ENCODE results near the gene TUBB1.

TUBB1 gene

DNA sequence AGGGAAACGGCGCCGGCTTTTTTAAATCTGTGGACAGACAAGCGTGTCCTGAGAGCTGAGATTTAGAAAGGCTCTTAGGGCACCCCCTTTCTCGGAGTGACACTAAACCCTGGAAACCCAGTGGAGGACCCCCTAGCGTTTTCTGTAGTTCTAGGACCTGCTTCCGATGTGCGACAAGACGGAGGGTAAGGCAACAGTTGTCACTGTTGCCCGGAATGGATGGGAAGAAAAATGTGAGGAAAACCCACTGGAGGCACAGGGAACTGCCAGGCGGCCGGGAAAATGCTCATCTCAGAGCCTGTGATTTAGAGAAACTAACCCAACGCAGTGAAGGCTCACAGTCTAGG is 13.5 kb downstream of the TUBB1 start (continued):
- no peak for TF ChIP-seq ZNF560 (tag by site-specific recombination; IDR thresholded peaks at IDR 0.05; ENCODE audit: borderline replicate concordance)

DNA sequence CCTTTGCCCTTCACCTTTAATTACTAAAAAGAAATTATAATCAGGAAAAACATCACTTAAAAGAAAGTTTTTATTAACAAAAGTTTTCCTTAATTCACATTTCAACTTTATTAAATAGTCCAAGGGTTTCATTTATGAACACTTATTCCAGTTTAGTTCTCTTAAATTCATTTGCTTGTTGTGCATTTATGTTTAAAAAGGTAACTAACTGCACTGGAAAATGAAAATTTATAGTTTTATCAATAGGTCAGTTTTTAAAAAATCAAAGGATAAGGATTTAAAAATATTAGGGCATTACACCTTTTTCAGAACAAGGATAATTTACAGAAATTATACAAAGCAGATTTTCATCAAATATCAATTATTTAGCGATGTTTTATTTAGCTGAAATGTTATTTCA is 13.9 kb downstream of the TUBB1 start:
- H3K4me1 ChIP-seq (ENCODE audit: control insufficient read depth, insufficient read depth, low read length) = peaks cover 7% of the 10 kb centered on the region; the same call in 1 of the 2 replicates
- H3K9me3 ChIP-seq (ENCODE audit: control insufficient read depth, insufficient read depth, low read depth, low read length) = no peaks in the 10 kb centered on the region
- peaks cover 16 to 77% of the 10 kb centered on the region in 2 experiments; a peak in 2 of 3 replicates for H3K36me3 ChIP-seq (ENCODE audit: control insufficient read depth in 2 of 2, insufficient read depth in 1 of 2, low read length in 2 of 2)
- H3K27ac ChIP-seq (ENCODE audit: extremely low read depth, low read depth, low read length) = peak overlapping the region; percentile 91; the same call in 1 of the 2 replicates
- CTCF ChIA-PET = no interaction called here
- H3K4me3 ChIP-seq (ENCODE audit: low read depth, low read length) = peak overlapping the region; percentile 45; the same call in 1 of the 2 replicates
- TF ChIP-seq YY1 (tag by site-specific recombination; IDR thresholded peaks at IDR 0.05) (no peak), ZNF157 (tag by site-specific recombination; IDR thresholded peaks at IDR 0.05) (no peak), HOXD13 (CRISPR knock-in tag; IDR thresholded peaks at IDR 0.05; ENCODE audit: borderline replicate concordance) (no peak), PRDM1 (tag by site-specific recombination; IDR thresholded peaks at IDR 0.05) (peak; percentile 51; the same call in 1 of the 2 replicates), ZNF112 (tag by site-specific recombination; IDR thresholded peaks at IDR 0.05) (no peak)
- TF ChIP-seq, protein P1, sequence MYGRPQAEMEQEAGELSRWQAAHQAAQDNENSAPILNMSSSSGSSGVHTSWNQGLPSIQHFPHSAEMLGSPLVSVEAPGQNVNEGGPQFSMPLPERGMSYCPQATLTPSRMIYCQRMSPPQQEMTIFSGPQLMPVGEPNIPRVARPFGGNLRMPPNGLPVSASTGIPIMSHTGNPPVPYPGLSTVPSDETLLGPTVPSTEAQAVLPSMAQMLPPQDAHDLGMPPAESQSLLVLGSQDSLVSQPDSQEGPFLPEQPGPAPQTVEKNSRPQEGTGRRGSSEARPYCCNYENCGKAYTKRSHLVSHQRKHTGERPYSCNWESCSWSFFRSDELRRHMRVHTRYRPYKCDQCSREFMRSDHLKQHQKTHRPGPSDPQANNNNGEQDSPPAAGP (tag by site-specific recombination; IDR thresholded peaks at IDR 0.05) = no peak
- TF ChIP-seq, protein P2, sequence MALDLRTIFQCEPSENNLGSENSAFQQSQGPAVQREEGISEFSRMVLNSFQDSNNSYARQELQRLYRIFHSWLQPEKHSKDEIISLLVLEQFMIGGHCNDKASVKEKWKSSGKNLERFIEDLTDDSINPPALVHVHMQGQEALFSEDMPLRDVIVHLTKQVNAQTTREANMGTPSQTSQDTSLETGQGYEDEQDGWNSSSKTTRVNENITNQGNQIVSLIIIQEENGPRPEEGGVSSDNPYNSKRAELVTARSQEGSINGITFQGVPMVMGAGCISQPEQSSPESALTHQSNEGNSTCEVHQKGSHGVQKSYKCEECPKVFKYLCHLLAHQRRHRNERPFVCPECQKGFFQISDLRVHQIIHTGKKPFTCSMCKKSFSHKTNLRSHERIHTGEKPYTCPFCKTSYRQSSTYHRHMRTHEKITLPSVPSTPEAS (tag by site-specific recombination; IDR thresholded peaks at IDR 0.05) = no peak
- POLR2A ChIA-PET = interaction anchor here (1.1 to 2.2 kb wide), 5 partner anchors 9 to 49 kb away, joined by 3 to 28 read pairs (median 16); partner anchors contain the start of genes PRELID3B and TUBB1

DNA sequence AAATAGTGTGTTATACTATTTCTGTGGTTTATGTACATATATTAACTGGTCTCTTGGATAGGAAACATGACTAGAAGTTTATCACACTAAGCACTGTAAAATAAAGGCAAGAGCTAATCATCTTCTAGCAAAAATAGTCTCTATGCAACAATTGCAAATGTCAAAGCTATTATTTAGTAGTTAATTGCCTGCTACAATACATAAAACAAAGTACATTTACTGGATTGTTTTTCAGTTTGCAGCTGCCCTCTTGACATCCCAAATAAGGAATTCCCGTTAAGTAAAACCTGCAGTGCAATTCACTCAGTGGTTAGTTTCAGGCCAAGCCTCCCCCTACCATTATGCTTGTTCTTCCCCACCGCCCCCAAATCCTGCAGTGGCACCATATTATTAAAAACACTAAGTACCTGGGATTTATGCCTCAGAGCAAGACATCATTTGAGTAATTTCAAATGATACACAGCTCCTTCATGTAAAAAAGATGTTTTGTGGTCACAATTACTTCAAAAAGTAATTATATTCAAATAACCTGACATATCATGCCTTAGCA is 14.5 kb downstream of the TUBB1 start:
- POLR2A ChIA-PET = interaction anchor here (1.1 to 2.1 kb wide), 2 partner anchors 9 to 48 kb away, joined by 3 to 7 read pairs; partner anchors contain the start of gene PRELID3B

More for the DNA sequence above, 14.5 kb downstream of the TUBB1 start:
- TF ChIP-seq, protein P3, sequence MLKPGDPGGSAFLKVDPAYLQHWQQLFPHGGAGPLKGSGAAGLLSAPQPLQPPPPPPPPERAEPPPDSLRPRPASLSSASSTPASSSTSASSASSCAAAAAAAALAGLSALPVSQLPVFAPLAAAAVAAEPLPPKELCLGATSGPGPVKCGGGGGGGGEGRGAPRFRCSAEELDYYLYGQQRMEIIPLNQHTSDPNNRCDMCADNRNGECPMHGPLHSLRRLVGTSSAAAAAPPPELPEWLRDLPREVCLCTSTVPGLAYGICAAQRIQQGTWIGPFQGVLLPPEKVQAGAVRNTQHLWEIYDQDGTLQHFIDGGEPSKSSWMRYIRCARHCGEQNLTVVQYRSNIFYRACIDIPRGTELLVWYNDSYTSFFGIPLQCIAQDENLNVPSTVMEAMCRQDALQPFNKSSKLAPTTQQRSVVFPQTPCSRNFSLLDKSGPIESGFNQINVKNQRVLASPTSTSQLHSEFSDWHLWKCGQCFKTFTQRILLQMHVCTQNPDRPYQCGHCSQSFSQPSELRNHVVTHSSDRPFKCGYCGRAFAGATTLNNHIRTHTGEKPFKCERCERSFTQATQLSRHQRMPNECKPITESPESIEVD (tag by site-specific recombination; IDR thresholded peaks at IDR 0.05) = peak; percentile 89
- TF ChIP-seq ZNF394 (tag by site-specific recombination; IDR thresholded peaks at IDR 0.05; ENCODE audit: borderline replicate concordance) (no peak), OSR2 (tag by site-specific recombination; IDR thresholded peaks at IDR 0.05) (0 out of 2 replicates have a peak, but pooled peaks have one; percentile 37), SP7 (tag by site-specific recombination; IDR thresholded peaks at IDR 0.05) (peak; percentile 96), ZBTB20 (tag by site-specific recombination; IDR thresholded peaks at IDR 0.05) (peak; percentile 42; the same call in 1 of the 2 replicates), SCRT2 (tag by site-specific recombination; IDR thresholded peaks at IDR 0.05) (no peak)
- TF ChIP-seq, protein P4, sequence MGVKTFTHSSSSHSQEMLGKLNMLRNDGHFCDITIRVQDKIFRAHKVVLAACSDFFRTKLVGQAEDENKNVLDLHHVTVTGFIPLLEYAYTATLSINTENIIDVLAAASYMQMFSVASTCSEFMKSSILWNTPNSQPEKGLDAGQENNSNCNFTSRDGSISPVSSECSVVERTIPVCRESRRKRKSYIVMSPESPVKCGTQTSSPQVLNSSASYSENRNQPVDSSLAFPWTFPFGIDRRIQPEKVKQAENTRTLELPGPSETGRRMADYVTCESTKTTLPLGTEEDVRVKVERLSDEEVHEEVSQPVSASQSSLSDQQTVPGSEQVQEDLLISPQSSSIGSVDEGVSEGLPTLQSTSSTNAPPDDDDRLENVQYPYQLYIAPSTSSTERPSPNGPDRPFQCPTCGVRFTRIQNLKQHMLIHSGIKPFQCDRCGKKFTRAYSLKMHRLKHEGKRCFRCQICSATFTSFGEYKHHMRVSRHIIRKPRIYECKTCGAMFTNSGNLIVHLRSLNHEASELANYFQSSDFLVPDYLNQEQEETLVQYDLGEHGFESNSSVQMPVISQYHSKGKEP (tag by site-specific recombination; IDR thresholded peaks at IDR 0.05) = peak; percentile 61; the same call in 1 of the 2 replicates
- CTCF ChIA-PET = interaction anchor here (0.7 kb wide), 1 partner anchor 55 kb away, joined by 4 read pairs; no protein-coding TSS in a partner anchor
- Histone ChIP-seq H3K4me3 (ENCODE audit: low read depth, low read length) (no peak overlapping the region), H3K4me1 (ENCODE audit: control insufficient read depth, insufficient read depth, low read length) (peaks cover 7% of the 10 kb centered on the region; the same call in 1 of the 2 replicates), H3K27ac (ENCODE audit: extremely low read depth, low read depth, low read length) (no peak overlapping the region), H3K9me3 (ENCODE audit: control insufficient read depth, insufficient read depth, low read depth, low read length) (no peaks in the 10 kb centered on the region), H3K36me3 (ENCODE audit: control insufficient read depth in 2 of 2, insufficient read depth in 1 of 2, low read length in 2 of 2) (peaks cover 16 to 75% of the 10 kb centered on the region in 2 experiments; a peak in 2 of 3 replicates)
